Stimulated activated CD4-positive, alpha-beta T cell treated with anti-CD3 and anti-CD28 coated beads, Interleukin-15, amount 100 ng/mL, for 24 hours (primary cell): ENCODE data around the gene CLDND1.

Source experiments
- DNase-seq: peaks from one replicate; pipeline ENCODE4 v3.0.0-alpha.2; 2020

Gene CLDND1

GRCh38 chr3:98551236-98551635 is 28.5 kb upstream of the CLDND1 start:
- no peak for DNase-seq

GRCh38 chr3:98550833-98551232 is 28.1 kb upstream of the CLDND1 start:
- DNase-seq: no peak

- no peak for DNase-seq
Measured at GRCh38 chr3:98548544-98548943, 25.8 kb upstream of the CLDND1 start.

- no peak for DNase-seq
Measured at GRCh38 chr3:98545940-98546339, 23.2 kb upstream of the CLDND1 start.

GRCh38 chr3:98542623-98543022 is 19.9 kb upstream of the CLDND1 start:
- no peak for DNase-seq

GRCh38 chr3:98541695-98542094 is 19.0 kb upstream of the CLDND1 start:
- no peak for DNase-seq

- no peak for DNase-seq
Measured at GRCh38 chr3:98540346-98540745, 17.6 kb upstream of the CLDND1 start.

- no peak for DNase-seq
Measured at GRCh38 chr3:98536456-98537017, 13.8 kb upstream of the CLDND1 start.

GRCh38 chr3:98534734-98535133 is 12.0 kb upstream of the CLDND1 start:
- no peak for DNase-seq

- no peak for DNase-seq
Measured at GRCh38 chr3:98534168-98534567, 11.5 kb upstream of the CLDND1 start.

- no peak for DNase-seq
Measured at GRCh38 chr3:98532709-98533571, 10.2 kb upstream of the CLDND1 start.

GRCh38 chr3:98532275-98532637 is 9.6 kb upstream of the CLDND1 start:
- no peak for DNase-seq

GRCh38 chr3:98531622-98532274 is 9.0 kb upstream of the CLDND1 start, which contains the start of gene GPR15:
Gene GPR15, plus strand, starts transcription at chr3:98531978. Its CDS starts 56 bp downstream, at chr3:98532034.
- DNase-seq: no peak

- no peak for DNase-seq
Measured at GRCh38 chr3:98530676-98531075, 8.0 kb upstream of the CLDND1 start.

GRCh38 chr3:98529856-98530459 is 7.3 kb upstream of the CLDND1 start:
- no peak for DNase-seq

GRCh38 chr3:98528474-98529346 is 6.0 kb upstream of the CLDND1 start:
- DNase-seq: no peak

- DNase-seq: no peak
Measured at GRCh38 chr3:98525494-98525893, 2.8 kb upstream of the CLDND1 start.

GRCh38 chr3:98521897-98522543 is 682 bp downstream of the CLDND1 start:
- peak; percentile 73 for DNase-seq

- DNase-seq: no peak
Measured at GRCh38 chr3:98519351-98519750, 3.4 kb downstream of the CLDND1 start.

- DNase-seq: no peak
Measured at GRCh38 chr3:98518816-98519215, 3.9 kb downstream of the CLDND1 start.

- no peak for DNase-seq
Measured at GRCh38 chr3:98514948-98515347, 7.8 kb downstream of the CLDND1 start.

- DNase-seq: no peak
Measured at GRCh38 chr3:98513736-98514135, 9.0 kb downstream of the CLDND1 start.
